Type B pancreatic cell (in vitro differentiated cells): ENCODE data around the gene PPP1R13B. TPM values are rescaled to one million over a fixed set of nuclear protein-coding genes. Genes with fewer than 3 reads are reported as not detected.

ENCODE experiments used
- DNase-seq: peaks from one replicate; pipeline ENCODE4 v3.0.0; 2021; ENCODE audit warnings: mixed read lengths; ENCODE audit not compliant: unreplicated experiment; ENCODE audit errors: extremely low spot score
- H3K27ac Mint-ChIP-seq: 2 replicates; pipeline ENCODE4 v1.8.0; 2021; ENCODE audit warnings: mild to moderate bottlenecking, mixed read lengths
- H3K27me3 Mint-ChIP-seq: 2 replicates; pipeline ENCODE4 v1.8.0; 2021; ENCODE audit warnings: mixed read lengths
- H3K36me3 Mint-ChIP-seq: 2 replicates; pipeline ENCODE4 v1.8.0; 2021; ENCODE audit warnings: mixed read lengths
- H3K4me1 Mint-ChIP-seq: one replicate; pipeline ENCODE4 v1.8.0; 2021; ENCODE audit warnings: mixed read lengths; ENCODE audit not compliant: unreplicated experiment
- H3K4me3 Mint-ChIP-seq: 2 replicates; pipeline ENCODE4 v1.8.0; 2021; ENCODE audit warnings: mild to moderate bottlenecking, mixed read lengths
- H3K9me3 Mint-ChIP-seq: 2 replicates; pipeline ENCODE4 v1.8.0; 2021; ENCODE audit warnings: mixed read lengths
- CTCF ChIP-seq: fragments of 200-600 bp; sonication (generic); conservative IDR thresholded peaks from 2 replicates; pipeline ENCODE4 v1.5.0; 2021; ENCODE audit warnings: antibody characterized with exemption, mild to moderate bottlenecking
- total RNA-seq: library from RNA; stranded (reverse); gene quantifications from 2 replicates; pipeline ENCODE4 v1.2.1, GENCODE V29; 2021; ENCODE audit warnings: low replicate concordance

PPP1R13B gene
- total RNA-seq, 1 donor from 2014 or later: 20.4 TPM

DNA sequence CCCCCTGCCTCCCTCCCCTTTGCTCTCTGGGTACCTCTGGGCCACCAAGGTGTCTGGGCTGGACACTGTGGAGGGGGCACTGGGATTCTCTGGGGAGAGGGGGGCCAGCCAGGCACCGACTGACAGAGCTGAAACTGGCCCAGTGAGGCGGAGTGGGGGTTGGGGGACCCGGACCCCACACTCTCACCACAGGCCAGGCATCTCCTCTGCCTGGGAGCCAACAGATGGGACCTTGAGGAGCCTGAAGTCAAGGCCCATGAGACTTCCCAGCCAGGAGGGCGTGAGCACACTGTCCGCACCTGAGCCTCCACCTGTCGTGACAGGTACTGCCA is 39.8 kb upstream of the PPP1R13B start:
- no peak for TF ChIP-seq CTCF

GRCh38 chr14:103886304-103887169 is 39.2 kb upstream of the PPP1R13B start:
- Mint-ChIP-seq H3K27ac (peak overlapping the region; percentile 53), H3K4me3 (peak overlapping the region; percentile 7), H3K36me3 (no peaks in the 10 kb centered on the region), H3K9me3 (no peaks in the 10 kb centered on the region), H3K27me3 (peaks cover 3% of the 10 kb centered on the region), H3K4me1 (peaks cover 10% of the 10 kb centered on the region)
- TF ChIP-seq CTCF: peak; percentile 55
- DNase-seq: no peak

More for the DNA sequence above, 39.8 kb upstream of the PPP1R13B start:
- no peak overlapping the region for H3K4me3 Mint-ChIP-seq
- H3K27me3 Mint-ChIP-seq: peaks cover 3% of the 10 kb centered on the region
- H3K36me3 Mint-ChIP-seq: no peaks in the 10 kb centered on the region
- no peak for DNase-seq
- H3K4me1 Mint-ChIP-seq: peaks cover 10% of the 10 kb centered on the region
- H3K9me3 Mint-ChIP-seq: no peaks in the 10 kb centered on the region
- no peak overlapping the region for H3K27ac Mint-ChIP-seq

GRCh38 chr14:103885509-103885932 is 38.1 kb upstream of the PPP1R13B start:
- TF ChIP-seq CTCF: no peak
- Mint-ChIP-seq H3K4me1 (peaks cover 10% of the 10 kb centered on the region), H3K4me3 (no peak overlapping the region), H3K27ac (no peak overlapping the region), H3K36me3 (no peaks in the 10 kb centered on the region), H3K9me3 (no peaks in the 10 kb centered on the region), H3K27me3 (peaks cover 3% of the 10 kb centered on the region)
- DNase-seq: no peak

DNA sequence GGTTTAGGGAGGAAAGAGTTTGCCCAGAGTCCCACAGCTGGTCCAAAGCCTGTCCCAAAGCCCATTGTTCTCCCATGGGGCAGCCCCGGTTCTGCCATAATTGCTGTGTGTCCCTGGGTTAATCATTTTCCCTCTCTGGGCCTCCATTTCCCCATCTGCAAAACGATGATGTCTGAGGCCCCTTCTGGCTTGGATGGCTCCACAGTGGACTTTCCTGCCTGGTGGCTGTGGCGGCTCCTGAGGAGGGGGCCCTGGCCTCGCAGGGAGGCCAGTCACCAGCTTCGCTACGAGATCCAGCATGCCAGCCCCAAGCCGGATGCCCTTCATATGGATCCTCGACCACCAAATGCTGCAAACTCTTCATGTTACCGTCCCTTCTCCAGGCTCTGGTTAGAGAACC is 37.5 kb upstream of the PPP1R13B start:
- Mint-ChIP-seq H3K36me3 (no peaks in the 10 kb centered on the region), H3K4me3 (no peak overlapping the region), H3K27ac (no peak overlapping the region), H3K9me3 (no peaks in the 10 kb centered on the region), H3K27me3 (peaks cover 3% of the 10 kb centered on the region), H3K4me1 (peaks cover 16% of the 10 kb centered on the region)
- no peak for TF ChIP-seq CTCF
- no peak for DNase-seq

DNA sequence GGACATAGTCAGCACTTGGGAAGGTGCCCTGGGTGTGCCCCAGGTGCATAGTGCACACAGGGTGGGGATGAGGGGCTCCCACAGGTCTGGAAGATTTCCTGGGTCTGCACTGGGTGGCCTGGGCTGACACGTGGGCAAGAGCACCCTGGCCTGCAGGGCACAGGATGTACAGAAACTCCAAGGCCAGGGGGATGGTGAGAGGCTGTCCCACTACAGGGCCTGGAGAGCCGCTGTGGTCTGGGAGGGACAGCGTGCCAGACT is 35.8 kb upstream of the PPP1R13B start:
- no peak for TF ChIP-seq CTCF

More for the DNA sequence above, 35.8 kb upstream of the PPP1R13B start:
- H3K27ac Mint-ChIP-seq: no peak overlapping the region
- no peak overlapping the region for H3K4me3 Mint-ChIP-seq
- no peak for DNase-seq
- no peaks in the 10 kb centered on the region for H3K36me3 Mint-ChIP-seq
- H3K9me3 Mint-ChIP-seq: no peaks in the 10 kb centered on the region
- H3K27me3 Mint-ChIP-seq: peaks cover 3% of the 10 kb centered on the region
- H3K4me1 Mint-ChIP-seq: peaks cover 22% of the 10 kb centered on the region
